Loucy (cell line): ENCODE measurements around the gene TIMM10.

Experiments used
- H2AFZ ChIP-seq: fragments of 200-600 bp; sonication (generic); 2 replicates; pipeline ENCODE4 v1.6.0; 2016; ENCODE audit warnings: antibody characterized with exemption, mild to moderate bottlenecking, low read length, moderate library complexity
- H3F3A ChIP-seq: fragments of 200-600 bp; 2 replicates; pipeline ENCODE4 v1.6.0; 2016; ENCODE audit warnings: antibody characterized with exemption, low read depth, mild to moderate bottlenecking
- H3K27me3 ChIP-seq: fragments of 200-600 bp; sonication (generic); 2 replicates; pipeline ENCODE4 v1.6.1; 2014; ENCODE audit warnings: low read length, mild to moderate bottlenecking; ENCODE audit not compliant: insufficient read depth, poor library complexity, severe bottlenecking
- H3K36me3 ChIP-seq: fragments of 200-600 bp; sonication (generic); 2 replicates; pipeline ENCODE4 v1.6.1; 2016; ENCODE audit warnings: low read length; ENCODE audit not compliant: insufficient read depth
- H3K4me1 ChIP-seq: fragments of 200-600 bp; sonication (generic); 2 replicates; pipeline ENCODE4 v1.5.1; 2014; ENCODE audit warnings: low read length, mild to moderate bottlenecking; ENCODE audit not compliant: insufficient read depth, poor library complexity, severe bottlenecking
- H3K4me2 ChIP-seq: fragments of 200-600 bp; sonication (generic); 2 replicates; pipeline ENCODE4 v1.6.0; 2014; ENCODE audit warnings: antibody characterized with exemption, low read length, low read depth, mild to moderate bottlenecking; ENCODE audit not compliant: poor library complexity, severe bottlenecking
- H3K4me3 ChIP-seq: fragments of 200-600 bp; sonication (generic); 2 replicates; pipeline ENCODE4 v1.5.1; 2014; ENCODE audit warnings: low read length, mild to moderate bottlenecking, mixed read lengths; ENCODE audit not compliant: poor library complexity, severe bottlenecking
- H3K79me2 ChIP-seq: fragments of 200-600 bp; sonication (generic); 2 replicates; pipeline ENCODE4 v1.6.1; 2014; ENCODE audit warnings: low read length; ENCODE audit not compliant: insufficient read depth
- H3K9ac ChIP-seq: fragments of 200-600 bp; sonication (generic); 2 replicates; pipeline ENCODE4 v1.6.0; 2014; ENCODE audit warnings: mild to moderate bottlenecking, low read depth, low read length, moderate library complexity; ENCODE audit not compliant: poor library complexity, severe bottlenecking
- H3K9me2 ChIP-seq: fragments of 200-600 bp; sonication (generic); replicated peaks from 2 replicates; pipeline ENCODE4 v1.6.1; 2016; ENCODE audit warnings: low read depth, low read length, mixed read lengths
- H3K9me3 ChIP-seq: fragments of 200-600 bp; sonication (generic); 2 replicates; pipeline ENCODE4 v1.6.1; 2014; ENCODE audit warnings: mild to moderate bottlenecking, antibody characterized with exemption, low read length, low read depth; ENCODE audit not compliant: insufficient read depth
- H4K20me1 ChIP-seq: fragments of 200-600 bp; sonication (generic); 2 replicates; pipeline ENCODE4 v1.6.0; 2014; ENCODE audit warnings: antibody characterized with exemption, low read length, mild to moderate bottlenecking; ENCODE audit not compliant: insufficient read depth, poor library complexity, severe bottlenecking
- CTCF ChIP-seq: fragments of 200-600 bp; sonication (generic); conservative IDR thresholded peaks from 2 replicates; pipeline ENCODE4 v1.5.1; 2014; ENCODE audit warnings: mild to moderate bottlenecking, antibody characterized with exemption, low read length
- EZH2phosphoT487 ChIP-seq: fragments of 200-600 bp; IDR thresholded peaks from 2 replicates; pipeline ENCODE4 v1.6.1; 2018; ENCODE audit warnings: antibody characterized with exemption, mild to moderate bottlenecking, moderate library complexity, borderline replicate concordance

Gene TIMM10

GRCh38 chr11:57485217-57485990 is 45.1 kb downstream of the TIMM10 start:
- H3K36me3 ChIP-seq, result peaks cover 35% of the 10 kb centered on the region; the same call in 1 of the 2 replicates
- H3K4me2 ChIP-seq, result no peak overlapping the region

DNA sequence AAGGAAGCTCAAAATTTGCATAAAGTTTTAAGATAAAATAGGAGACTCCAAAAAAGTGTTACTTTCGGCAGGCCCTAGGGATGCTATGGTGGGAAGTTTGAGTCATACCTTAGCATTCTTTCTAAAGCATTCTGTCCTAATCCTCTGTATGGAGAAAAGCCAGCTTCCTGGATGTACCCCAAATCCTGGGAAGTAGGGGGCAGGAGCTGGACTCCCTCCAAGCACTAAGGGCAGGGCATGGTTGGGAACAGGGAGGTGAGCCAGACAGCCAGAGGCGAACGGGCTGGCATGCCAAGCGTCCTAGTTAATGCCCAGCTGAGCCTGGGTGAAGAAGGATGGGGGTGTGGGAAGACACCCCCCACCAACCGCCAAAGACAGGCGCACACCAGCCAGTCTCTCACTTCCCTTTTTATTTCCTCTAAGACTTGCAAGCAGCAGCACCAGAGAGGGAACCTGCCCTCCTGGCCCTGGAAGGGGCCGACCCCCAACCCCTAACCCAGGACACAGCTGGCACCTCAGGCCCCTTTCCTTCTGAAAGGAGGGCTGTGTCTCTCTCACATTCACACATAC is 46.3 kb downstream of the TIMM10 start:
- Histone ChIP-seq H3K4me2 (no peak overlapping the region), H3K9me3 (no peaks in the 10 kb centered on the region), H3K36me3 (peaks cover 32% of the 10 kb centered on the region; the same call in 1 of the 2 replicates), H3K79me2 (no peaks in the 10 kb centered on the region), H3K27me3 (no peaks in the 10 kb centered on the region), H3K4me3 (no peak overlapping the region), H2AFZ (no peak overlapping the region), H3K4me1 (peaks cover 8% of the 10 kb centered on the region), H4K20me1 (no peaks in the 10 kb centered on the region), H3K9me2 (no peaks in the 10 kb centered on the region), H3K9ac (no peak overlapping the region), H3F3A (no peaks in the 10 kb centered on the region)
- TF ChIP-seq CTCF, result no peak
- no peak for TF ChIP-seq EZH2phosphoT487

More at GRCh38 chr11:57485217-57485990, 45.1 kb downstream of the TIMM10 start:
- Histone ChIP-seq H3K4me3 (no peak overlapping the region), H3K9me2 (no peaks in the 10 kb centered on the region), H2AFZ (no peak overlapping the region), H3F3A (no peaks in the 10 kb centered on the region), H4K20me1 (no peaks in the 10 kb centered on the region), H3K9me3 (no peaks in the 10 kb centered on the region), H3K9ac (no peak overlapping the region), H3K27me3 (no peaks in the 10 kb centered on the region), H3K4me1 (peaks cover 8% of the 10 kb centered on the region), H3K79me2 (no peaks in the 10 kb centered on the region)
- no peak for TF ChIP-seq EZH2phosphoT487
- no peak for TF ChIP-seq CTCF

DNA sequence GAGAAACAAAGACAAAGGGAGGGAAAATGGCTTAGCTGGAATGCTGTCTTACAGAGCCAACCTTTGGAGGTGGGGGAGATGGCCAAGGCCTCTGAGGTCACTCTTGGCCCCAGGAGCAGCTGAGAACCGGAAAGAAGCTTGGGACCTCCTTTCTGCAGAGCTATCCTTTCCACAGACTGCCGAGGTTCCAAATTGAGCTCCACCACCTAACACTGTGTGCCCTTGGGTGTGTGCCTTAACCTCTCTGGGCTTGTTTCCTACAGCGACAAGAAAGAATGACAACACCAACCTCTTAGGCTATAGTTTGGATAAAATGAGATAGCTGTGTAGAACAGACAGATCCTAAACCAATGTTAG is 47.0 kb downstream of the TIMM10 start:
- Histone ChIP-seq H3K4me3 (no peak overlapping the region), H3K79me2 (no peaks in the 10 kb centered on the region), H3K9me3 (no peaks in the 10 kb centered on the region), H3F3A (no peaks in the 10 kb centered on the region), H3K9ac (no peak overlapping the region), H3K4me1 (peaks cover 8% of the 10 kb centered on the region), H4K20me1 (no peaks in the 10 kb centered on the region), H2AFZ (no peak overlapping the region), H3K4me2 (peak overlapping the region; percentile 77), H3K27me3 (no peaks in the 10 kb centered on the region), H3K36me3 (peaks cover 25% of the 10 kb centered on the region; the same call in 1 of the 2 replicates), H3K9me2 (no peaks in the 10 kb centered on the region)
- TF ChIP-seq CTCF, result no peak
- no peak for TF ChIP-seq EZH2phosphoT487
